K562 (cell line): Measurements from ENCODE around the gene PRMT2. TPM values are rescaled to one million over a fixed set of nuclear protein-coding genes. Genes with fewer than 3 reads are reported as not detected.

Experiments
- DLX4 ChIP-seq: fragments of 250-450 bp; sonication (Bioruptor Pico); IDR thresholded peaks from 2 replicates; pipeline ENCODE4 v1.6.1; 2021; ENCODE audit warnings: mild to moderate bottlenecking
- DPF2 ChIP-seq: fragments of 450-650 bp; IDR thresholded peaks from 2 replicates; pipeline ENCODE4 v1.6.1; 2016
- ERF ChIP-seq: fragments of 450-650 bp; formaldehyde crosslinking; IDR thresholded peaks from 2 replicates; pipeline ENCODE4 v1.4.0; 2020; ENCODE audit warnings: mild to moderate bottlenecking, mixed read lengths
- HINFP ChIP-seq: fragments of 450-650 bp; conservative IDR thresholded peaks from 2 replicates; pipeline ENCODE4 v1.6.1; 2016; ENCODE audit warnings: missing genetic modification characterization, low read depth, mild to moderate bottlenecking, control low read depth, missing compliant biosample characterization
- KHSRP ChIP-seq: fragments of 450-650 bp; IDR thresholded peaks from 2 replicates; pipeline ENCODE4 v1.6.1; 2017
- MAX ChIP-seq: sonication (generic); formaldehyde crosslinking; IDR thresholded peaks from 2 replicates; pipeline ENCODE4 v1.9.0; 2022; ENCODE audit warnings: mild to moderate bottlenecking, missing genetic modification reagents
- MCM3 ChIP-seq: fragments of 450-650 bp; IDR thresholded peaks from 2 replicates; pipeline ENCODE4 v1.6.1; 2016
- NCOA1 ChIP-seq: fragments of 450-650 bp; IDR thresholded peaks from 2 replicates; pipeline ENCODE4 v1.6.1; 2016; ENCODE audit warnings: low read depth
- ZFP36 ChIP-seq: fragments of 150-350 bp; IDR thresholded peaks from 2 replicates; pipeline ENCODE4 v1.6.1; 2018; ENCODE audit warnings: low read length, low read depth; ENCODE audit not compliant: partially characterized antibody
- ZNF324 ChIP-seq: fragments of 250-450 bp; sonication (Bioruptor Pico); IDR thresholded peaks from 2 replicates; pipeline ENCODE4 v1.4.0; 2020; ENCODE audit warnings: mild to moderate bottlenecking
- polyA plus RNA-seq, 8 experiments: library from polyadenylated mRNA; depleted of rRNA in 4 of 8; stranded (reverse) in 5 of 8; unstranded in 3 of 8; fragments of >200 nt; fragmentation: Nextera tagmentation in 2 of 8; fragmentation: Illumina TruSeq in 1 of 8; extraction: Ambion mirVana in 2 of 8; extraction: Trizol in 1 of 8; gene quantifications; 2 replicates each; pipeline versions ENCODE4 v1.2.1 to v1.2.3, GENCODE V29; 2011 to 2014; ENCODE audit warnings: inconsistent platforms in 1 of 8, missing spikeins in 1 of 8
- total RNA-seq, 7 experiments: library from RNA; depleted of rRNA in 6 of 7; stranded (reverse); fragments of >200 nt in 6 of 7; fragmentation: Illumina TruSeq in 2 of 7; extraction: Trizol in 2 of 7; gene quantifications; 2 replicates each; pipeline versions ENCODE4 v1.2.1 to v1.2.3, GENCODE V29; 2011 to 2021; ENCODE audit warnings: low replicate concordance in 1 of 7
- TF ChIP-seq, protein P1 (sequence below): fragments of 450-650 bp; IDR thresholded peaks from 2 replicates; pipeline ENCODE4 v1.6.1; 2016; ENCODE audit warnings: low read depth
- TF ChIP-seq, protein P2 (sequence below): fragments of 250-450 bp; sonication (Bioruptor Pico); IDR thresholded peaks from 2 replicates; pipeline ENCODE4 v1.4.0; 2020; ENCODE audit warnings: borderline replicate concordance
- TF ChIP-seq, protein P3 (sequence below): fragments of 450-650 bp; formaldehyde crosslinking; IDR thresholded peaks from 2 replicates; pipeline ENCODE4 v1.4.0; 2022; ENCODE audit warnings: missing genetic modification characterization

PRMT2 gene
- total and polyA plus RNA-seq, 9 of the 15 experiments (the other 6 are each of a cell fraction or from before 2014, with no cell fraction given): 37.2 to 85.7 (median 59.3) TPM

GRCh38 chr21:46635324-46636180 lies at the start of gene PRMT2 (continued):
- TF ChIP-seq, protein P1, sequence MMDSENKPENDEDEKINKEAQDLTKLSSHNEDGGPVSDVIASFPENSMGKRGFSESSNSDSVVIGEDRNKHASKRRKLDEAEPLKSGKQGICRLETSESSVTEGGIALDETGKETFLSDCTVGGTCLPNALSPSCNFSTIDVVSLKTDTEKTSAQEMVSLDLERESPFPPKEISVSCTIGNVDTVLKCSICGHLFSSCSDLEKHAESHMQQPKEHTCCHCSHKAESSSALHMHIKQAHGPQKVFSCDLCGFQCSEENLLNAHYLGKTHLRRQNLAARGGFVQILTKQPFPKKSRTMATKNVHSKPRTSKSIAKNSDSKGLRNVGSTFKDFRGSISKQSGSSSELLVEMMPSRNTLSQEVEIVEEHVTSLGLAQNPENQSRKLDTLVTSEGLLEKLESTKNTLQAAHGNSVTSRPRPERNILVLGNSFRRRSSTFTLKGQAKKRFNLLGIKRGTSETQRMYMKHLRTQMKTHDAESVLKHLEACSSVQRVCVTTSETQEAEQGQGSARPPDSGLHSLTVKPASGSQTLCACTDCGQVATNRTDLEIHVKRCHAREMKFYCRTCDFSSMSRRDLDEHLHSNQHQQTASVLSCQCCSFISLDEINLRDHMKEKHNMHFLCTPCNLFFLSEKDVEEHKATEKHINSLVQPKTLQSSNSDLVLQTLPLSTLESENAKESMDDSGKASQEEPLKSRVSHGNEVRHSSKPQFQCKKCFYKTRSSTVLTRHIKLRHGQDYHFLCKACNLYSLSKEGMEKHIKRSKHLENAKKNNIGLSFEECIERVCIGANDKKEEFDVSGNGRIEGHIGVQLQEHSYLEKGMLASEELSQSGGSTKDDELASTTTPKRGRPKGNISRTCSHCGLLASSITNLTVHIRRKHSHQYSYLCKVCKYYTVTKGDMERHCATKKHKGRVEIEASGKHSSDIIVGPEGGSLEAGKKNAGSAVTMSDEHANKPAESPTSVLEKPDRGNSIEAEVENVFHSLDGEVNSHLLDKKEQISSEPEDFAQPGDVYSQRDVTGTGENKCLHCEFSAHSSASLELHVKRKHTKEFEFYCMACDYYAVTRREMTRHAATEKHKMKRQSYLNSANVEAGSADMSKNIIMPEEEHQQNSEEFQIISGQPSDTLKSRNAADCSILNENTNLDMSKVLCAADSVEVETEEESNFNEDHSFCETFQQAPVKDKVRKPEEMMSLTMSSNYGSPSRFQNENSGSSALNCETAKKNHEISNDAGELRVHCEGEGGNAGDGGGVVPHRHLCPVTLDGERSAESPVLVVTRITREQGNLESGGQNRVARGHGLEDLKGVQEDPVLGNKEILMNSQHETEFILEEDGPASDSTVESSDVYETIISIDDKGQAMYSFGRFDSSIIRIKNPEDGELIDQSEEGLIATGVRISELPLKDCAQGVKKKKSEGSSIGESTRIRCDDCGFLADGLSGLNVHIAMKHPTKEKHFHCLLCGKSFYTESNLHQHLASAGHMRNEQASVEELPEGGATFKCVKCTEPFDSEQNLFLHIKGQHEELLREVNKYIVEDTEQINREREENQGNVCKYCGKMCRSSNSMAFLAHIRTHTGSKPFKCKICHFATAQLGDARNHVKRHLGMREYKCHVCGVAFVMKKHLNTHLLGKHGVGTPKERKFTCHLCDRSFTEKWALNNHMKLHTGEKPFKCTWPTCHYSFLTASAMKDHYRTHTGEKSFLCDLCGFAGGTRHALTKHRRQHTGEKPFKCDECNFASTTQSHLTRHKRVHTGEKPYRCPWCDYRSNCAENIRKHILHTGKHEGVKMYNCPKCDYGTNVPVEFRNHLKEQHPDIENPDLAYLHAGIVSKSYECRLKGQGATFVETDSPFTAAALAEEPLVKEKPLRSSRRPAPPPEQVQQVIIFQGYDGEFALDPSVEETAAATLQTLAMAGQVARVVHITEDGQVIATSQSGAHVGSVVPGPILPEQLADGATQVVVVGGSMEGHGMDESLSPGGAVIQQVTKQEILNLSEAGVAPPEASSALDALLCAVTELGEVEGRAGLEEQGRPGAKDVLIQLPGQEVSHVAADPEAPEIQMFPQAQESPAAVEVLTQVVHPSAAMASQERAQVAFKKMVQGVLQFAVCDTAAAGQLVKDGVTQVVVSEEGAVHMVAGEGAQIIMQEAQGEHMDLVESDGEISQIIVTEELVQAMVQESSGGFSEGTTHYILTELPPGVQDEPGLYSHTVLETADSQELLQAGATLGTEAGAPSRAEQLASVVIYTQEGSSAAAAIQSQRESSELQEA: no peak
- TF ChIP-seq, protein P2, sequence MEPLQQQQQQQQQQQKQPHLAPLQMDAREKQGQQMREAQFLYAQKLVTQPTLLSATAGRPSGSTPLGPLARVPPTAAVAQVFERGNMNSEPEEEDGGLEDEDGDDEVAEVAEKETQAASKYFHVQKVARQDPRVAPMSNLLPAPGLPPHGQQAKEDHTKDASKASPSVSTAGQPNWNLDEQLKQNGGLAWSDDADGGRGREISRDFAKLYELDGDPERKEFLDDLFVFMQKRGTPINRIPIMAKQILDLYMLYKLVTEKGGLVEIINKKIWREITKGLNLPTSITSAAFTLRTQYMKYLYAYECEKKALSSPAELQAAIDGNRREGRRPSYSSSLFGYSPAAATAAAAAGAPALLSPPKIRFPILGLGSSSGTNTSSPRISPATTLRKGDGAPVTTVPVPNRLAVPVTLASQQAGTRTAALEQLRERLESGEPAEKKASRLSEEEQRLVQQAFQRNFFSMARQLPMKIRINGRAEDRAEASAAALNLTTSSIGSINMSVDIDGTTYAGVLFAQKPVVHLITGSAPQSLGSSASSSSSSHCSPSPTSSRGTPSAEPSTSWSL (CRISPR knock-in tag): 0 out of 2 replicates have a peak, but pooled peaks have one; percentile 59
- TF ChIP-seq KHSRP (no peak), DPF2 (peak; percentile 75), MAX (CRISPR knock-in tag) (peak; percentile 90), MCM3 (no peak), DLX4 (no peak), ERF (peak; percentile 95), HINFP (no peak), NCOA1 (no peak), ZNF324 (no peak), ZFP36 (peak; percentile 24)
- TF ChIP-seq, protein P3, sequence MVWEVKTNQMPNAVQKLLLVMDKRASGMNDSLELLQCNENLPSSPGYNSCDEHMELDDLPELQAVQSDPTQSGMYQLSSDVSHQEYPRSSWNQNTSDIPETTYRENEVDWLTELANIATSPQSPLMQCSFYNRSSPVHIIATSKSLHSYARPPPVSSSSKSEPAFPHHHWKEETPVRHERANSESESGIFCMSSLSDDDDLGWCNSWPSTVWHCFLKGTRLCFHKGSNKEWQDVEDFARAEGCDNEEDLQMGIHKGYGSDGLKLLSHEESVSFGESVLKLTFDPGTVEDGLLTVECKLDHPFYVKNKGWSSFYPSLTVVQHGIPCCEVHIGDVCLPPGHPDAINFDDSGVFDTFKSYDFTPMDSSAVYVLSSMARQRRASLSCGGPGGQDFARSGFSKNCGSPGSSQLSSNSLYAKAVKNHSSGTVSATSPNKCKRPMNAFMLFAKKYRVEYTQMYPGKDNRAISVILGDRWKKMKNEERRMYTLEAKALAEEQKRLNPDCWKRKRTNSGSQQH (CRISPR knock-in tag): no peak
